HepG2 (cell line): ENCODE measurements around the gene APEX2. TPM values are rescaled to one million over a fixed set of nuclear protein-coding genes. Genes with fewer than 3 reads are reported as not detected.

Experiments used
- ATAC-seq: fragments of 200-7000 bp; cut with Tn5 transposase; 3 replicates; pipeline ENCODE4 v1.9.1; 2020; ENCODE audit warnings: mild to moderate bottlenecking, moderate library complexity
- BruUV-seq: library from RNA; stranded (reverse); fragments of 400-500 nt; replicated peaks from 2 replicates; lab custom pipeline; 2021; lab: Mats Ljungman, UMichigan
- CTCF ChIA-PET: fragments of 300-600 bp; formaldehyde crosslinking; extraction: SDS; loops from one replicate; lab custom pipeline; 2021; ENCODE audit warnings: low total read pairs, inconsistent platforms, low intra/inter-chr PET ratio; lab: Yijun Ruan, JAX
- POLR2A ChIA-PET: fragments of 350-600 bp; sonication (Branson Sonifier 250); formaldehyde crosslinking; loops from one replicate; lab custom pipeline; 2020; ENCODE audit warnings: antibody characterized with exemption, inconsistent platforms; lab: Yijun Ruan, JAX
- DNase-seq: peaks from one replicate; pipeline ENCODE4 v3.0.0-alpha.2; 2015; ENCODE audit warnings: low spot score
- FAIRE-seq: peaks from 3 replicates; lab custom pipeline; 2011; peaks lifted over from hg19 to GRCh38; lab: Jason Lieb, UNC
- H2AFZ ChIP-seq: one replicate; pipeline ENCODE4 v1.6.1; 2011; ENCODE audit warnings: low read length, inconsistent platforms
- H3K27ac ChIP-seq: fragments of 300-600 bp; 3 replicates; pipeline ENCODE4 v1.8.0; 2011; ENCODE audit warnings: mixed run types, mild to moderate bottlenecking, mixed read lengths, low read length, inconsistent platforms; ENCODE audit not compliant: insufficient read depth; ENCODE audit errors: extremely low read length
- H3K27me3 ChIP-seq, 2 experiments: fragments of 200-600 bp in 1 of 2; 2 replicates in 1 of 2; 3 replicates in 1 of 2; pipeline versions ENCODE4 v1.6.0 to v1.8.0; 2011; ENCODE audit warnings: low read length in 2 of 2, mild to moderate bottlenecking in 2 of 2, moderate library complexity in 2 of 2, inconsistent platforms in 1 of 2; ENCODE audit not compliant: insufficient read depth in 2 of 2, control insufficient read depth in 1 of 2
- H3K36me3 ChIP-seq, 2 experiments: fragments of 200-600 bp in 1 of 2; replicated peaks in 1 of 2; 2 replicates in 1 of 2; 3 replicates in 1 of 2; pipeline versions ENCODE4 v1.5.1 to v1.8.0; 2011; ENCODE audit warnings: low read length in 2 of 2, inconsistent platforms in 1 of 2; ENCODE audit not compliant: insufficient read depth in 2 of 2, control insufficient read depth in 1 of 2
- H3K4me1 ChIP-seq: 2 replicates; pipeline ENCODE4 v1.5.1; 2012; ENCODE audit warnings: low read length, inconsistent platforms; ENCODE audit not compliant: insufficient read depth
- H3K4me2 ChIP-seq: 2 replicates; pipeline ENCODE4 v1.6.0; 2011; ENCODE audit warnings: low read depth, low read length, inconsistent platforms
- H3K4me3 ChIP-seq, 3 experiments: fragments of 200-600 bp in 1 of 3; sonication (generic), shearing (Covaris generic) in 1 of 3; replicated peaks in 1 of 3; 2 replicates each; pipeline ENCODE4 v1.5.1; 2011 to 2016; ENCODE audit warnings: low read length in 3 of 3, inconsistent platforms in 2 of 3, low read depth in 2 of 3, mild to moderate bottlenecking in 2 of 3, control low read depth in 1 of 3, mixed read lengths in 1 of 3; ENCODE audit not compliant: insufficient read depth in 1 of 3
- H3K79me2 ChIP-seq: one replicate; pipeline ENCODE4 v1.6.1; 2011; ENCODE audit warnings: low read length, inconsistent platforms; ENCODE audit not compliant: insufficient read depth
- H3K9ac ChIP-seq: 2 replicates; pipeline ENCODE4 v1.6.0; 2011; ENCODE audit warnings: mild to moderate bottlenecking, low read depth, low read length, inconsistent platforms; ENCODE audit not compliant: insufficient read depth
- H3K9me3 ChIP-seq: 2 replicates; pipeline ENCODE4 v1.5.1; 2012; ENCODE audit warnings: mild to moderate bottlenecking, low read length
- H4K20me1 ChIP-seq: 2 replicates; pipeline ENCODE4 v1.6.0; 2011; ENCODE audit warnings: inconsistent platforms, mild to moderate bottlenecking, low read length, moderate library complexity; ENCODE audit not compliant: insufficient read depth
- CREBL2 ChIP-seq: sonication (generic); formaldehyde crosslinking; IDR thresholded peaks from 2 replicates; pipeline ENCODE4 v1.8.1; 2023; ENCODE audit warnings: missing genetic modification reagents, mild to moderate bottlenecking, borderline replicate concordance
- NFYC ChIP-seq: IDR thresholded peaks from 2 replicates; pipeline ENCODE4 v1.6.1; 2016; ENCODE audit warnings: missing genetic modification reagents, missing compliant biosample characterization
- RAD51 ChIP-seq: fragments of 450-650 bp; IDR thresholded peaks from 2 replicates; pipeline ENCODE4 v1.6.1; 2016; ENCODE audit warnings: borderline replicate concordance
- THAP9 ChIP-seq: sonication (generic); formaldehyde crosslinking; IDR thresholded peaks from 2 replicates; pipeline ENCODE4; 2020; ENCODE audit warnings: missing genetic modification reagents, mild to moderate bottlenecking, borderline replicate concordance
- TOE1 ChIP-seq: sonication (generic); formaldehyde crosslinking; IDR thresholded peaks from 2 replicates; pipeline ENCODE4 v1.4.0; 2020; ENCODE audit warnings: mild to moderate bottlenecking, missing genetic modification reagents
- ZBTB43 ChIP-seq: sonication (generic); formaldehyde crosslinking; conservative IDR thresholded peaks from 2 replicates; pipeline ENCODE4 v1.4.0; 2020; ENCODE audit warnings: missing genetic modification reagents
- ZNF274 ChIP-seq: sonication (generic); formaldehyde crosslinking; IDR thresholded peaks from 2 replicates; pipeline ENCODE4 v1.5.1; 2020; ENCODE audit warnings: mild to moderate bottlenecking, missing genetic modification reagents
- ZNF335 ChIP-seq: sonication (generic); formaldehyde crosslinking; IDR thresholded peaks from 2 replicates; pipeline ENCODE4 v1.4.0; 2020; ENCODE audit warnings: missing genetic modification reagents
- ZNF430 ChIP-seq: sonication (generic); formaldehyde crosslinking; IDR thresholded peaks from 2 replicates; pipeline ENCODE4 v1.9.0; 2021; ENCODE audit warnings: mild to moderate bottlenecking, missing genetic modification reagents
- ZNF564 ChIP-seq: sonication (generic); formaldehyde crosslinking; IDR thresholded peaks from 2 replicates; pipeline ENCODE4 v1.8.1; 2023; ENCODE audit warnings: mild to moderate bottlenecking, missing genetic modification reagents
- ZNF615 ChIP-seq: sonication (generic); formaldehyde crosslinking; IDR thresholded peaks from 2 replicates; pipeline ENCODE4 v1.5.0; 2020; ENCODE audit warnings: mild to moderate bottlenecking, missing genetic modification reagents, borderline replicate concordance
- ZNF691 ChIP-seq: sonication (generic); formaldehyde crosslinking; IDR thresholded peaks from 2 replicates; pipeline ENCODE4 v1.4.0; 2020; ENCODE audit warnings: missing genetic modification reagents, low read depth, mild to moderate bottlenecking, borderline replicate concordance
- ZNF713 ChIP-seq: sonication (generic); formaldehyde crosslinking; IDR thresholded peaks from 2 replicates; pipeline ENCODE4 v1.4.0; 2020; ENCODE audit warnings: mild to moderate bottlenecking, missing genetic modification reagents
- ZNF790 ChIP-seq: sonication (generic); formaldehyde crosslinking; IDR thresholded peaks from 2 replicates; pipeline ENCODE4 v1.8.0; 2022; ENCODE audit warnings: missing genetic modification reagents, mild to moderate bottlenecking, borderline replicate concordance
- WGBS: methylation state at CpG from one replicate; pipeline ENCODE4 v1.1.6; 2017; ENCODE audit warnings: low lambda C conversion rate; 5-methylcytosine and 5-hydroxymethylcytosine counted together
- in situ Hi-C: cut with HindIII; loops from 2 replicates; pipeline ENCODE4 v1.10.0; 2017; ENCODE audit warnings: low pct_unique_long_range_greater_than_20kb; ENCODE audit not compliant: extremely low pct_ligation_motif_present
- intact Hi-C: fragments of 100-400 bp; cut with micrococcal nuclease; formaldehyde crosslinking; loops from one replicate; pipeline ENCODE4 v1.10.0; 2022; ENCODE audit not compliant: unreplicated experiment
- polyA plus RNA-seq, 8 experiments: library from polyadenylated mRNA; depleted of rRNA in 3 of 8; stranded (reverse) in 7 of 8; unstranded in 1 of 8; fragments of >200 nt; fragmentation: Illumina TruSeq in 4 of 8; extraction: Trizol in 4 of 8; gene quantifications; 2 replicates each; pipeline versions ENCODE4 v1.2.1 to v1.2.3, GENCODE V29; 2011 to 2016; ENCODE audit warnings: low read depth in 4 of 8, missing spikeins in 1 of 8, mixed read lengths in 1 of 8; ENCODE audit not compliant: insufficient read depth in 1 of 8
- total RNA-seq, 5 experiments: library from RNA; depleted of rRNA; stranded (reverse); fragments of >200 nt; fragmentation: Illumina TruSeq; extraction: Trizol; gene quantifications; 2 replicates each; pipeline ENCODE4 v1.2.3, GENCODE V29; 2016; ENCODE audit warnings: low read depth in 1 of 5

Gene APEX2
- total and polyA plus RNA-seq, 2 of the 13 experiments (the other 11 are each of a cell fraction or from before 2014, with no cell fraction given), result 12.7 to 17.8 TPM

- TF ChIP-seq THAP9 (CRISPR knock-in tag) (no peak), ZNF691 (no peak), RAD51 (no peak), ZNF790 (no peak)
These were observed 28.4 kb downstream of the APEX2 start (continued) for GRCh38 chrX:55028611-55029010.

- intact Hi-C loops, result no loop called here
- H3K4me3 ChIP-seq, result no peak overlapping the region
- no CpG with 5 or more reads among the region's 2 CpGs for WGBS
These were observed 29.1 kb downstream of the APEX2 start for GRCh38 chrX:55029291-55029690.

More at GRCh38 chrX:55029291-55029690, 29.1 kb downstream of the APEX2 start:
- ChIA-PET CTCF (no interaction called here), POLR2A (interaction anchor here (0.6 kb wide), 1 partner anchor 394 kb away, joined by 3 read pairs; no protein-coding TSS in a partner anchor)
- Histone ChIP-seq H3K4me1 (peaks cover 11% of the 10 kb centered on the region; the same call in 1 of the 2 replicates), H3K79me2 (no peaks in the 10 kb centered on the region), H3K27me3 (no peaks in the 10 kb centered on the region), H3K36me3 (no peaks in the 10 kb centered on the region), H3K9me3 (no peaks in the 10 kb centered on the region), H3K4me2 (no peak overlapping the region), H3K27ac (no peak overlapping the region), H2AFZ (no peak overlapping the region), H4K20me1 (no peaks in the 10 kb centered on the region), H3K9ac (no peak overlapping the region)
- ATAC-seq, result no peak
- no peak for DNase-seq
- in situ Hi-C loops, result no loop called here
- no peak for TF ChIP-seq ZNF430 (CRISPR knock-in tag)
- TF ChIP-seq ZNF713 (CRISPR knock-in tag), result no peak
- TF ChIP-seq ZNF274 (CRISPR knock-in tag), result no peak
- TF ChIP-seq NFYC (CRISPR knock-in tag), result no peak
- TF ChIP-seq TOE1 (CRISPR knock-in tag), result no peak
- TF ChIP-seq ZNF615 (CRISPR knock-in tag), result no peak
- TF ChIP-seq CREBL2 (CRISPR knock-in tag), result no peak
- TF ChIP-seq ZNF335 (CRISPR knock-in tag), result no peak
- no peak for TF ChIP-seq ZNF564 (CRISPR knock-in tag)
- TF ChIP-seq ZBTB43, result no peak
- FAIRE-seq, result no peak
- no TSS peak for BruUV-seq
